ENCODE data around the gene TMOD4. TPM values are rescaled to one million over a fixed set of nuclear protein-coding genes. Genes with fewer than 3 reads are reported as not detected.

TMOD4 gene
- total RNA-seq, 1 donor from 2014 or later, result not detected

DNA sequence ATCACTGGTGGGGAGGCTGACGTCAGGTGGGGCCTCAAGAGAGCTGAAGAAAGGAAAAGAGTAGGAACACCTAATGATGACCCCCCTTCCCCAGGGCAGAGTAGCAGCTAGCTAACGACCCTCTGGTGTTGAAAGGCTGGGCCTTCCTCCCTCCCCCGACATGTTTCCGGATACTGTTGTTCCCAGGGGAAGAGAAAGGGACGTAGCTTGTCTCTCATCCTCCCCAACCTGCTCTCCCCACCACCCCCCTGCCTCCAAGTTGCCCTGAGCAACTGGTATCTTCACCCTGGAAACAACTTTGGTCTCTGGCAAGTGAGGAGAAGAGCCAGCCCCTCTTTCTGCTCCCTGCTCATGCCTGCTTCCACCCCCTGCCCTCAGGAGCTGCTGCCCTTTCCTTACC is 31.8 kb downstream of the TMOD4 start:
- DNase-seq (ENCODE audit: low read depth in 2 of 2), result peak in 1 of 2 donors; percentile 28

DNA sequence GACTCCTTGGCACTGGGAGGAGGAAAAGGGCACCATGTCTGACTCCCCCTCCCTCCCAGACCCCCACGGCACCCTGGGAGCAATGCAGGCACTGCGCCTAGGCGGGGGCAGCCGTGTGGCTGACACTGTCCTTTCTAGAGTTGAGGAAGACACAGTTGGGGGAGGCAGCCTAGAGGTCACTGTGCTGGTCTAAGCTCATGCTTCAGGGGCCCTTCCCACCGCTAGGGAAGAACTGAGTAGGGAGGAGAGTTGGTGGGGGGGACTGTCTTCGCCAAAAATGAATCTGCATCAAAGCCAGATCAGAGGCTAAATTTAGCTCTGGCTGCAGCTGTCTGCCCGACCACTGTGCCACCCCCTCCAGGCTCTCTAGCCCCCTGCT is 32.7 kb downstream of the TMOD4 start:
- DNase-seq (ENCODE audit: low read depth in 2 of 2), result no peak

DNA sequence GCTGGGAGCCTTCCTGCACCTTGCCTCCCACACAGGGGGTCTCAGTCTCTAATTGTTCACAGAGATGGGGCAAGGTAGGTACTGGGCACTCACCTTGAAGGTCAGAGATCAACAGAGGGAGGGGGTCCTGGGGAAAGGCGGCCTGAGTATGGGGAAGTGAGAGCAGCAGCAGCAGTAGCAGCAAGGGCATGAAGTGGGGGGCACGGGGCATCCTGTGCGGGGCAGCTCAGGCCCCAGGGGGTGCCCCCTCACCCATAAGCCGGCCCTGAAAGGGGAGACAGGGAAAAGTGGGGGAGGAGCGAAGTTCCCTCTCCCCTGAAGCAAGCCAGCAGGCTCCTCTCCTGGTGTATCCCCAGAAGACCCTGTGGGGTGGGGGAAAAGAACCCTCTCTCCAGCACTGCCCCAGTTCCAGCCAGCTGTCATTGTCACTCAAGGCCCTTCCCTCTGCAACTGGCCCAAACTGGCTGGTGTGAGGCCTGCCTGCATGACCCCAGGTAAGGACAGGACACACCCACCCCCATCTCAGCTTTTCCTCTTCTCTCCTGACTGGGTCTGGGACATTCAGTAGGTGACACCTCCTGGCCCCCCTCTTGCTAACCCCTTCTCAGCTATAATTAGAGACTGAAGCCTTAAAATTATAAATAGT is 33.2 kb downstream of the TMOD4 start:
- DNase-seq (ENCODE audit: low read depth in 2 of 2), result no peak

DNA sequence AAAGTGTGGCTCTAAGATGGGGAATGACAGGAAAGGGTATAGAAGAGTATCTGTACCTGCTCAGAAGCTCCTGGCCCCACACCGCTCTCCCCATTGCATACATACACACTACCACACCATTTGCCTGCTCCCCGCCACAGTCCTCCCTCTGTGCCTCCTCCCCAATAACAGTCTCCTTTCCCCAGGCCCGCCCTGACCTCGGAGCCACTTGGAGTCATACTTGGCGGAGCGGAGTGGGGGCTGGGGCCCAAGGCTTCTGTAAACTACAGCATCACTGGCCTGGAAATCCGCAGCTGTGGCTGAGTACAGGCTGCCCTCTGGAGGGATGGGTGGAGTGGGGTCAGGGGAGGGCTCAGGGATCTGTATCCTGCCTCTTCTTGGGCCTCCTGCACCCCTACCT is 38.0 kb downstream of the TMOD4 start:
- DNase-seq (ENCODE audit: low read depth in 2 of 2), result no peak

DNA sequence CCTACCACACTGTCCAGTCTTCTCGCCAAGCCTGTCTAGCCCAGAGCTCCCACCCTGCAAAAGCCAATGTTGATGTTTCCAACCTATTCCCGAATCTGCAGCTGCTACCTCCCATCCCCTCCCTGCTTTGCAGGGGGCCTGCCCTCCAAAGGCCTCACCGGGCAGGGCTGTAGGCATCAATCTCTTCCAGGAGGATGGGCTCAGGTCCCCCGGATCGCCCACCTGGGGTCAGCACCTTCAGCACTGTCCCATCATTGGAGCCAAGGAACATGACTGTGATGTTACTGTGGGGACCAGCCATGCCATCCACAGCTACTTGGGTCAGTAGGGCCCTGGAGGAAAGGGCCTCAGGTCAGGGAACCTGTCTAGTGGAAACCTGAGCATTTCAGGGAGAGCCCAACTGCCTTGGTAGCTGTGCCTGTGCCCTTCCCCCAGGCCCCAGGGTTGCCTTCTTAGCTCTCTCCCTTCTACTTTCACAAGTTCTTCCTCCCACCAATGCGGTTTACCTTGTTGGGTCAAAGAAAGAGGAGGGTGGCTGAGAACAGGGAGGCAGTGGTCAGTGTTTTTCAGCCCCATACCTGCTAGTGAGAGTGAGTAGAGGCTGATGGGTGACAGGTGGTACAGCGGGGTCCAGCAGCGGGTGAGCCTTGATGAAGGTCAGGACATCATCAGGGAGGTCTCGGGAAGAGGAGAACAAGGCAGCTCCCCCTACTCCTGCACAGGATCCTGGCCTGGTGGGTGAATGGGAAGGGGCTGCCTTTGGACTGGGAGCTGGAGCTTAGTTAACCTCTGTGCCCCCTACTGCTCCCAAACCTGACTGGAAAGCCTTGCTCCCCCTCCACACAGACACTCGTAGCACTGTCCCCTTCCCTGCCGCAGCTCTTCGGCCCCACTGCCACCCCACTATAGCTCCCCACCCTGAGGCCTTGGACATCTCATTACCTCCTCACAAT is 40.1 kb downstream of the TMOD4 start:
- no peak for DNase-seq (ENCODE audit: low read depth in 2 of 2)

DNA sequence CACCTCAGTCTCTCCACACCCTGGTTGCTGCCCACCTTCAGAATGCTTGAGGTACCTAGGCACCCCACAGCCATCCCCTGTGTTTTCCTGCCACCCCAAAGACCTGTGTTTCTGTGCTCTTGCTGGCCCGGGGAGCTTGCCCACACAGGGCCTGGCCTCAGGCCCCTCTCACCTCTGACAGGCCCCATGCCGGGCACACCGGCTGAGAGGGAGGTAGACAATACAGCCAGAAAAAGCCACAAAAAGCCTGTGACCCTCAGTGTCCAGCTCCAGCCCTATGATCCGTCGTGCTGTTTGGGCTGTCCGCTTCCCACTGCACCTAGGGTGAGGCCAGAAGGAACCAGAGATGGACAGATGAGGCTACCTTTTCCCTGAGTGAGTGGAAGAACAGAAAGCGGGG is 40.8 kb downstream of the TMOD4 start:
- no peak for DNase-seq (ENCODE audit: low read depth in 2 of 2)

DNA sequence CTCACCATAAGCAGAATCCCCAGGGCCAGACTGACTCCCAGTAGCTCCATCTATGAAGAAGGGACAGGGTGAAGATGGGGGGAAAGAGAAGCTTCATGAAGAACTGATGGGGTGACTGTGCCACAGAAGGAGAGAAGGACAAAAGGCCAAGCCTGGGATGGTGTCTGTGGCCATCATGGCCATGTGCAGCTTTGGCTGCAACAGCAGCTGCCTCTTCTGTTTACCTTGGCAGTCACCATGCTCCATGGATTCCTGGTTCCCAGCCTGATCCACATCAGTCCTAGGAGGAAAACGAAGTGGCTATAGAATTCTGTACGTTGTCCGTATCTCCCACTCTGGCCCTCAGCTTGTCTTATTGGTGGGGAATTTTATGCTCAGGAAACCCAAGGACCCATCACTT is 41.4 kb downstream of the TMOD4 start:
- DNase-seq (ENCODE audit: low read depth in 2 of 2), result peak in 1 of 2 donors; percentile 66

DNA sequence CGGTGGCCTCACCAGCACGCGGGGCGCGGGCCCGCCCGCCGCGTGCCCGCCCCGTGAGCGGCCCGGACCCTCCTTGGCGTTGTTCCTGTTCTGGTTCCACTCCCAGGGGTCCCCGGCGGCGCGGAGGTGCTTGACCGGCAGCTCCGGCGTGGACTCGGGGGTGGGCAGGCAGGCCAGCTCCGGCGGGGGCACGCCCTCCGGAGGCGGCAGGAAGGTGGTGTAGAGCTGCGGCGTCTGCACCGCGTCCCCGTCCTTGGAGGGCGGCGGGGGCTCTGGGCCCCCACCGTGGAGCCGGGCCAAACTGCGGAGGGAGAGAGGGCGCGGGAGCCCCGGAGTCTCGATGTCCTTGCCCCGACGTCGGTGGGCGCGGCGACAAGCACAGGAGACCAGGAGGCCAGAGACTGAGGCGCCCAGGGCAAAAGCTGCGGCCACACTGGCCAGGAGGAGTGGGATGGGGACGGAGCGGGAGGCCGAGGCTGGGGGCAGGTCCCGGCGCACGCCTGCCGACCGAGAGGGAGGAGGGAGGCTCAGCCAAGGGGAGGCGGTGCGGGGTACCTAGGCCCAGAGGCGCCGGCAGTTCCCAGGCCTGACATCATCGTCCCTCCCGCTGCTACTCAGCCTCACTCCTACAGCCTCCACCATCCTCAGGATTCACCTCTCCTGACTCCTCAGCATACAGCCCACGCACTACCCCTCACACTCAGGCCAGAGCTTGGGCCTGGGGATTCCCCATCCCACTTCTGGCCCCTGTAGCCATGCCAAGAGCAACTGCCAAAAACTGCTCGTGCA is 42.6 kb downstream of the TMOD4 start:
- no peak for DNase-seq (ENCODE audit: low read depth in 2 of 2)

DNA sequence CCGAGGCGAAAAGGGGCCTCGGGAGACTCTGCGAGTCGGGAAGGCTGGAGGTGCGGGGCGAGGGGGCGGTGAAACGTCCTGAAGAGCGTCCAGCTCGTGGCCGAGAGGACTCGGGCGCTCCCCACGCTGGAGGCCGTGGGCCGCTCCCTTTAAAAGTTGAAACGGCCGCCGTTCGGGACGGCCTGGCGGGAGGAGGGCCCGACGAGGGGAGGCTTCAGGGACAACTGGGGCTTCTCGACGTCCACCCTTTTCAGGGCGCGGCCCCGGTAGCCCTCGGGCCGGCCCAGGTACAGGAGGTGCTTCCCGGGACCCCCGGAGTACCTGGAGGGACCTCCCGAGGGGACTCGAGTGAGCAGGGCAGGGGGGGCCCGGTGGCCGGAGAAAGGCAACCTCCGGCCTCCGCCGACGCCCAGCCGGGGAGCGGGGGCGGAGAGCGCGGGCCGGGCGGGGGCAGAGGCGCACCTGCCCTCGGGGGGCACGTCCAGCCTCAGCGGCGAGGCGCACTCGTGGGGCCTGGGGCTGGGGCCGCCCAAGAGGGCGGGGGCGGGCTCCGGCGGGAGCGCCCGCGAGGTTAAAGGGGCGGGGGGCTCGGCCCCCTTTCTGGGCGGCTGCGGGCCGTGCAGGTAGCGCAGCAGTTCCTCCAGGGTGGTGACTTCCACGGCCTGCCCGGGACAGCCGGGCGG is 43.3 kb downstream of the TMOD4 start:
- no peak for DNase-seq (ENCODE audit: low read depth in 2 of 2)

DNA sequence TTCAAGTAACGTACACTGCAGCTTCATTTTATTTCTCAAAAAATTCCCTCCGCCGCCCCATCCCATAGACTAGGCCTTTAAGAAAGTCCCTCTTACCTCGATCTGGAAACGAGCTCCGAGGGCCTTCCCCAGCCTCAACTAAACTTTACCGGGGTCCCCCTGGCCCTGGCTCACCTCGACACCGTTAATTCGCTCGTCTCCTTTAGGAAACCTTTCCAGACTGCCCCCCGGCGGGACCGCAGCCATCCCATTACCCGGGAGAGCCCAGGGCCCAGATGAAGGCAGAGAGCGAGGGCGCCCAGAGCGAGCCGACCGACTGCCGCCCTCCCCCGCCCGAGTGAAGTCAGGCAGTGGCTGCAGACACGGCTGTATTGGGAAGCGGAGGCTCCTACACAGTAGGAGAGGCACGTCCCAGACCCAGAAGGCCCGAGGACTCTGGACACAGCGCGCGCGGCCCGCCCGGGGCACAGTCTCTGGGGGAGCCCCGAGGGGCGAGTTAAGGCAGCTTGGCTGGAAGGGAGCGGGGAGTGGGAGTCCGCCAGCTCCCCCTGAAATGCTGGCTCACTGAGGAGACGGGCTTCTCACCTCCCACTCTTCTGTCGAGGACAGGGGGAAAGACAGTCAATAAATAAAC is 44.0 kb downstream of the TMOD4 start:
- DNase-seq (ENCODE audit: low read depth in 2 of 2), result no peak

DNA sequence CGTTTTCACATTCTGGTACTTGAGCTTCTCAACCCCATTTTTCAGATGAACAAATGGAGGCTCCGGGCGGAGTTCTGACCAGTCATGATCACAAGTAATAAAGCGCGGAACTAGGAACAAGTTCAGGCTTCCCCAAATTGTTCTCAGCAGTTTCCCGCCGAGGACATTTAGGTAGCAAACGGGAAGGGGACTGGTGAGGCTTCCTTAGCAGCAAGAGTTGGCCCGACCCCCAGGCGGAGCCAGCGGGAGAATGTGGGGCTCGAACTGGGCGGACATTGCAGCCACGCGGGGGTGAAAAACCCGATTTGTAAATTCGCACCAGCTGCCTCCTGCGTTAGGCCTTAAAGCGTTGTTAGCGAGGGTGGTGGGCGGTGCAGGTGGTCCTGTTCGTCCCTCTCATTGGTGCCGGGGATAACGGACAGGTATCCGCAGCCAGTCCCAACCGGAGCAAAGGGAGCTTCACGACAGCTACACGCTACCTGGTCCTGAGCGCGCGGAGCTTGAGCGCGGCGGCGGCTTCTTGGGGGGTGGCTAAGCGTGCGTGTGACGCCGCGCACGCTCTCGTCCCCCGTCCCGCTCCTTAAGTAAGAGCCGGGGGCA is 44.7 kb downstream of the TMOD4 start:
- DNase-seq (ENCODE audit: low read depth in 2 of 2), result peak; percentile 77 to 93

DNA sequence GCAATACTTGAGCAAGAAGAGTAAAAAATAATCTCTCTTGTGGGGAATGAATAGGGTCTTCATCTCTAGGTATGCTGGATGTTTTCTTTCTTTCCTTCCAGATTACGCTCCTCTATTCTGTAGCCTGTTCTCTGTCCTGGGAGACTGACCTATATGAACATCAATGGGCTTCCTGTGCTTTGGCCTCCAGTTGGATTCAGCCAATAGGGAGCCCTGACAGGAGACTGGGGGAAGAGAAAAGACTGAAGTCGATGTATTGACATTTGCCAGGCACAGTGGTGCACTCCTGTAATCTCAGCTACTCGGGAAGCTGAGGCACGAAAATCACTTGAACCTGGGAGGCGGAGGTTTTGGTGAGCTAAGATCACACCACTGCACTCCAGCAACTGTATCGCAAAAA is 47.0 kb downstream of the TMOD4 start:
- DNase-seq (ENCODE audit: low read depth in 2 of 2), result no peak

DNA sequence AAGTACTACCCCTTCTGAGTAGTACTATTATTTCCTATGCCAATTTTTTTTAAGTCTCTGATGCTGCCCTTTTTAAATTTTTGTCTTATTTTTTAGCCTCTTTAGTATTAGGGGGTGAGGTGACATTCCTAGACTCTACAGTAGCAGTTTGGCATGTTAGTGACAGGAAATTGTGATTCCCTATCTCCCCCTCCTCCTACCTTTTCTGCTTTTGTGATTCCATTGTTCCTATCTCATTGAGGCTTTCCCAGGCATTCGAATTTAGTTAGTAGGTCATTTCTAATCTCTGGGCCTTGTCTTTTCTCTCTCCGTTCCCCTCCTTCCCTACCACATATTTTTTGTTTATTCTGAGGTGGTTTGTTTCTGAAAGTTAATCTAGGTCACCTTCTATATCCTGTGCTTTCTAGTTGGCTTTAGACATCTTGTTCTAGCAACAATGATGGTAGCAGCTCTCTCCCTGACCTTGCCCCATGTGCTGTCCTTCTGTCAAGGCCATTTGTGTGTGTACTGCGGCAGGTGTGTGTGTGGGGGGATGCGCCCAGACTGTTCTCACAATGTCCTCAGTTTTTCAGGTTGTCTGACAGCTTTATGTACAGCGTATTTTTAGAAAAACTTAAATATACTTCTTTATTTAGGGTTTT is 50.9 kb downstream of the TMOD4 start:
- peak in 1 of 2 donors; percentile 27 for DNase-seq (ENCODE audit: low read depth in 2 of 2)

Other genes with a start within 250 kb of the TMOD4 start
- gene SETDB1, start 249.6 kb downstream of the TMOD4 start, total RNA-seq, result 21.1 and 28.6 TPM in 2 replicates
- 66.7 and 97.4 TPM in 2 replicates for gene CERS2, start 201.1 kb downstream of the TMOD4 start, total RNA-seq
- not detected in 2 replicates for gene ANXA9, start 193.7 kb downstream of the TMOD4 start, total RNA-seq
- 7.6 and 9.9 TPM in 2 replicates for gene MINDY1, start 169.1 kb downstream of the TMOD4 start, total RNA-seq
- gene PRUNE1, start 167.5 kb downstream of the TMOD4 start, total RNA-seq, result 3.5 and 5.6 TPM in 2 replicates
- under 0.01 and 0.20 TPM in 2 replicates for gene BNIPL, start 139.4 kb downstream of the TMOD4 start, total RNA-seq
- 0.79 and 0.87 TPM in 2 replicates for gene C1orf56, start 128.2 kb downstream of the TMOD4 start, total RNA-seq
- 40.5 and 54.8 TPM in 2 replicates for gene CDC42SE1, start 116.4 kb downstream of the TMOD4 start, total RNA-seq
- 1.4 and 2.8 TPM in 2 replicates for gene MLLT11, start 115.6 kb downstream of the TMOD4 start, total RNA-seq
- gene GABPB2, start 105.2 kb downstream of the TMOD4 start, total RNA-seq, result 3.3 and 5.4 TPM in 2 replicates
- 4.8 and 12.7 TPM in 2 replicates for gene SEMA6C, start 29.4 kb downstream of the TMOD4 start, total RNA-seq
- 0.20 TPM in 1 of 2 replicates, not detected in the other for gene TNFAIP8L2, start 19.3 kb downstream of the TMOD4 start, total RNA-seq
- gene LYSMD1, start 10.1 kb downstream of the TMOD4 start, total RNA-seq, result 2.0 and 5.0 TPM in 2 replicates
- gene SCNM1, start 9.8 kb downstream of the TMOD4 start, total RNA-seq, result 16.3 and 26.8 TPM in 2 replicates
- 33.6 and 40.5 TPM in 2 replicates for gene VPS72, start 14.2 kb upstream of the TMOD4 start, total RNA-seq
- 30.1 and 39.1 TPM in 2 replicates for gene PIP5K1A, start 22.6 kb upstream of the TMOD4 start, total RNA-seq
- gene PSMD4, start 78.8 kb upstream of the TMOD4 start, total RNA-seq, result 182 and 185 TPM in 2 replicates
- gene ZNF687, start 106.3 kb upstream of the TMOD4 start, total RNA-seq, result 5.7 and 7.1 TPM in 2 replicates
- 27.9 and 33.3 TPM in 2 replicates for gene PI4KB, start 151.4 kb upstream of the TMOD4 start, total RNA-seq
- gene RFX5, start 171.3 kb upstream of the TMOD4 start, total RNA-seq, result 32.9 and 38.3 TPM in 2 replicates
- 0.40 and 3.1 TPM in 2 replicates for gene SELENBP1, start 196.7 kb upstream of the TMOD4 start, total RNA-seq
- gene PSMB4, start 223.6 kb upstream of the TMOD4 start, total RNA-seq, result 360 and 367 TPM in 2 replicates

All from lung microvascular endothelial cell (primary cell).